GM12878 (cell line): ENCODE data around the gene AK8. TPM values are rescaled to one million over a fixed set of nuclear protein-coding genes. Genes with fewer than 3 reads are reported as not detected.

Experiments used
- ATAC-seq: fragments of 200-7000 bp; cut with Tn5 transposase; 3 replicates; pipeline ENCODE4 v1.9.1; 2020; ENCODE audit warnings: mild to moderate bottlenecking, moderate library complexity
- BruUV-seq: library from RNA; stranded (reverse); fragments of 400-500 nt; replicated peaks from 2 replicates; lab custom pipeline; 2021; lab: Mats Ljungman, UMichigan
- CTCF ChIA-PET: fragments of 300-600 bp; sonication (Branson Sonifier 250); formaldehyde crosslinking; extraction: SDS; loops from one replicate; lab custom pipeline; 2021; ENCODE audit warnings: inconsistent platforms; lab: Yijun Ruan, JAX
- POLR2A ChIA-PET: fragments of 350-600 bp; formaldehyde crosslinking; extraction: SDS; loops from one replicate; lab custom pipeline; 2021; ENCODE audit warnings: inconsistent platforms; lab: Charles Lee
- RAD21 ChIA-PET: fragments of 300-600 bp; sonication (Branson Sonifier 250); formaldehyde crosslinking; loops from one replicate; lab custom pipeline; 2023; ENCODE audit warnings: antibody characterized with exemption; ENCODE audit not compliant: unreplicated experiment; lab: Charles Lee
- SMC1A ChIA-PET: fragments of 300-600 bp; sonication (Branson Sonifier 250); formaldehyde crosslinking; loops from one replicate; lab custom pipeline; 2023; ENCODE audit not compliant: unreplicated experiment, uncharacterized antibody; lab: Charles Lee
- DNase-seq: peaks from one replicate; pipeline ENCODE4 v3.0.0-alpha.2; 2011; ENCODE audit warnings: low read depth, low spot score
- FAIRE-seq: peaks from 3 replicates; lab custom pipeline; 2011; peaks lifted over from hg19 to GRCh38; lab: Jason Lieb, UNC
- H2AFZ ChIP-seq: 2 replicates; pipeline ENCODE4 v1.6.0; 2011; ENCODE audit warnings: low read depth, low read length, control low read depth; ENCODE audit not compliant: control insufficient read depth
- H3K27ac ChIP-seq: 2 replicates; pipeline ENCODE4 v1.5.1; 2011; ENCODE audit warnings: control low read depth; ENCODE audit not compliant: control insufficient read depth, insufficient read depth
- H3K27me3 ChIP-seq, 2 experiments: replicated peaks in 1 of 2; 2 replicates each; pipeline versions ENCODE4 v1.6.0 to v1.6.1; 2011; ENCODE audit warnings: low read length in 1 of 2; ENCODE audit not compliant: control insufficient read depth in 2 of 2, insufficient read depth in 2 of 2
- H3K36me3 ChIP-seq, 2 experiments: 2 replicates each; pipeline ENCODE4 v1.5.1; 2011; ENCODE audit warnings: low read length in 1 of 2; ENCODE audit not compliant: control insufficient read depth in 2 of 2, insufficient read depth in 2 of 2
- H3K4me1 ChIP-seq: 2 replicates; pipeline ENCODE4 v1.6.1; 2011; ENCODE audit warnings: mild to moderate bottlenecking, low read length, moderate library complexity, mixed read lengths; ENCODE audit not compliant: control insufficient read depth, insufficient read depth
- H3K4me2 ChIP-seq: 2 replicates; pipeline ENCODE4 v1.6.0; 2011; ENCODE audit warnings: control low read depth; ENCODE audit not compliant: control insufficient read depth, insufficient read depth
- H3K4me3 ChIP-seq: fragments of 200-600 bp; sonication (generic); 2 replicates; pipeline ENCODE4 v1.5.1; 2016
- H3K79me2 ChIP-seq: 2 replicates; pipeline ENCODE4 v1.6.0; 2011; ENCODE audit warnings: low read length; ENCODE audit not compliant: control insufficient read depth, insufficient read depth
- H3K9ac ChIP-seq: 2 replicates; pipeline ENCODE4 v1.8.0; 2011; ENCODE audit warnings: low read length, control low read depth, mixed read lengths; ENCODE audit not compliant: control insufficient read depth, insufficient read depth
- H3K9me3 ChIP-seq: replicated peaks from 3 replicates; pipeline ENCODE4 v1.5.1; 2011; ENCODE audit warnings: mild to moderate bottlenecking, low read length; ENCODE audit not compliant: control insufficient read depth, insufficient read depth
- H4K20me1 ChIP-seq: 2 replicates; pipeline ENCODE4 v1.6.0; 2011; ENCODE audit not compliant: control insufficient read depth, insufficient read depth
- BCL11A ChIP-seq: IDR thresholded peaks from 2 replicates; pipeline ENCODE4 v1.6.1; 2011; ENCODE audit warnings: low read depth, low read length
- BRCA1 ChIP-seq: IDR thresholded peaks from 2 replicates; pipeline ENCODE4 v1.6.1; 2011; ENCODE audit warnings: low read depth, low read length, improper control_type of control experiment
- CHD2 ChIP-seq: IDR thresholded peaks from 2 replicates; pipeline ENCODE4 v1.6.1; 2011; ENCODE audit warnings: low read depth, low read length, improper control_type of control experiment, borderline replicate concordance
- E2F4 ChIP-seq: IDR thresholded peaks from 2 replicates; pipeline ENCODE4 v1.6.1; 2012; ENCODE audit warnings: low read depth, low read length, improper control_type of control experiment
- SMAD5 ChIP-seq: IDR thresholded peaks from 2 replicates; pipeline ENCODE4 v1.6.1; 2016; ENCODE audit warnings: antibody characterized with exemption, low read depth
- SMC3 ChIP-seq: IDR thresholded peaks from 2 replicates; pipeline ENCODE4 v1.6.1; 2011; ENCODE audit warnings: low read length, improper control_type of control experiment, borderline replicate concordance
- TCF12 ChIP-seq: IDR thresholded peaks from 2 replicates; pipeline ENCODE4 v1.6.1; 2011; ENCODE audit warnings: low read depth, mild to moderate bottlenecking, low read length
- WGBS: methylation state at CpG from one replicate; pipeline ENCODE4 v1.1.6; 2016; ENCODE audit warnings: low lambda C conversion rate; ENCODE audit not compliant: insufficient replicate concordance, insufficient coverage; ENCODE audit errors: missing lambda C conversion rate; 5-methylcytosine and 5-hydroxymethylcytosine counted together
- in situ Hi-C: fragments of 300-500 bp; cut with MboI; formaldehyde crosslinking; loops from 9 replicates; pipeline ENCODE4 v1.14.3; 2018; ENCODE audit warnings: mixed read lengths
- intact Hi-C: fragments of 100-400 bp; cut with micrococcal nuclease; formaldehyde crosslinking; loops from one replicate; pipeline ENCODE4 v1.14.2; 2022; ENCODE audit not compliant: unreplicated experiment
- polyA plus RNA-seq, 11 experiments: library from polyadenylated mRNA; depleted of rRNA in 4 of 11; unstranded in 6 of 11; stranded (reverse) in 5 of 11; fragments of >200 nt; fragmentation: Nextera tagmentation in 4 of 11; fragmentation: Illumina TruSeq in 1 of 11; extraction: Ambion mirVana in 4 of 11; extraction: Trizol in 1 of 11; gene quantifications; 1 replicate in 1 of 11; 2 replicates in 10 of 11; pipeline versions ENCODE4 v1.2.1 to v1.2.3, GENCODE V29; 2011 to 2016; ENCODE audit warnings: inconsistent platforms in 2 of 11, missing spikeins in 2 of 11, low read depth in 1 of 11
- total RNA-seq, 4 experiments: library from RNA; depleted of rRNA in 3 of 4; stranded (reverse); fragments of >200 nt in 3 of 4; fragmentation: Illumina TruSeq in 1 of 4; extraction: Trizol in 1 of 4; gene quantifications; 2 replicates each; pipeline versions ENCODE4 v1.2.1 to v1.2.3, GENCODE V29; 2013 to 2021
- TF ChIP-seq, protein P1 (sequence below): fragments of 450-650 bp; IDR thresholded peaks from 2 replicates; pipeline ENCODE4 v1.6.1; 2017; ENCODE audit warnings: mild to moderate bottlenecking, low read depth, inconsistent platforms; ENCODE audit not compliant: poor library complexity, severe bottlenecking
- TF ChIP-seq, protein P2 (sequence below), 3 experiments: IDR thresholded peaks in 2 of 3; conservative IDR thresholded peaks in 1 of 3; 2 replicates each; pipeline ENCODE4 v1.5.1; 2011; ENCODE audit warnings: low read depth in 3 of 3, low read length in 3 of 3, mild to moderate bottlenecking in 3 of 3, control low read depth in 2 of 3, moderate library complexity in 2 of 3, inconsistent platforms in 1 of 3, mixed read lengths in 1 of 3; ENCODE audit not compliant: control insufficient read depth in 2 of 3, insufficient read depth in 1 of 3; ENCODE audit errors: extremely low read depth in 1 of 3

The AK8 gene
- total and polyA plus RNA-seq, 10 of the 15 experiments (the other 5 are each of a cell fraction or from before 2014, with no cell fraction given), result 0.03 to 0.12 (median 0.06) TPM; not detected in 5

- TF ChIP-seq, protein P1, sequence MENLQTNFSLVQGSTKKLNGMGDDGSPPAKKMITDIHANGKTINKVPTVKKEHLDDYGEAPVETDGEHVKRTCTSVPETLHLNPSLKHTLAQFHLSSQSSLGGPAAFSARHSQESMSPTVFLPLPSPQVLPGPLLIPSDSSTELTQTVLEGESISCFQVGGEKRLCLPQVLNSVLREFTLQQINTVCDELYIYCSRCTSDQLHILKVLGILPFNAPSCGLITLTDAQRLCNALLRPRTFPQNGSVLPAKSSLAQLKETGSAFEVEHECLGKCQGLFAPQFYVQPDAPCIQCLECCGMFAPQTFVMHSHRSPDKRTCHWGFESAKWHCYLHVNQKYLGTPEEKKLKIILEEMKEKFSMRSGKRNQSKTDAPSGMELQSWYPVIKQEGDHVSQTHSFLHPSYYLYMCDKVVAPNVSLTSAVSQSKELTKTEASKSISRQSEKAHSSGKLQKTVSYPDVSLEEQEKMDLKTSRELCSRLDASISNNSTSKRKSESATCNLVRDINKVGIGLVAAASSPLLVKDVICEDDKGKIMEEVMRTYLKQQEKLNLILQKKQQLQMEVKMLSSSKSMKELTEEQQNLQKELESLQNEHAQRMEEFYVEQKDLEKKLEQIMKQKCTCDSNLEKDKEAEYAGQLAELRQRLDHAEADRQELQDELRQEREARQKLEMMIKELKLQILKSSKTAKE, result no peak
Measured at GRCh38 chr9:132855904-132856303, 22.2 kb downstream of the AK8 start (continued).

GRCh38 chr9:132854832-132855231 lies 23.3 kb downstream of the AK8 start:
- in situ Hi-C loops (no loop called here), intact Hi-C loops (no loop called here)
- Histone ChIP-seq H3K9ac (no peak overlapping the region), H4K20me1 (no peaks in the 10 kb centered on the region), H3K9me3 (no peaks in the 10 kb centered on the region), H3K4me1 (no peaks in the 10 kb centered on the region), H2AFZ (no peak overlapping the region), H3K27ac (no peak overlapping the region), H3K79me2 (no peaks in the 10 kb centered on the region), H3K27me3 (no peaks in the 10 kb centered on the region; a peak in 1 of 4 replicates), H3K36me3 (no peaks in the 10 kb centered on the region), H3K4me3 (no peak overlapping the region), H3K4me2 (no peak overlapping the region)
- DNase-seq (no peak), ATAC-seq (no peak), FAIRE-seq (no peak)
- RAD21 ChIA-PET, result no interaction called here
- CTCF ChIA-PET, result no interaction called here
- WGBS, result 6% methylated on average over 10 of the region's 10 CpGs
- no TSS peak for BruUV-seq
- SMC1A ChIA-PET, result no interaction called here
- TF ChIP-seq, protein P2, sequence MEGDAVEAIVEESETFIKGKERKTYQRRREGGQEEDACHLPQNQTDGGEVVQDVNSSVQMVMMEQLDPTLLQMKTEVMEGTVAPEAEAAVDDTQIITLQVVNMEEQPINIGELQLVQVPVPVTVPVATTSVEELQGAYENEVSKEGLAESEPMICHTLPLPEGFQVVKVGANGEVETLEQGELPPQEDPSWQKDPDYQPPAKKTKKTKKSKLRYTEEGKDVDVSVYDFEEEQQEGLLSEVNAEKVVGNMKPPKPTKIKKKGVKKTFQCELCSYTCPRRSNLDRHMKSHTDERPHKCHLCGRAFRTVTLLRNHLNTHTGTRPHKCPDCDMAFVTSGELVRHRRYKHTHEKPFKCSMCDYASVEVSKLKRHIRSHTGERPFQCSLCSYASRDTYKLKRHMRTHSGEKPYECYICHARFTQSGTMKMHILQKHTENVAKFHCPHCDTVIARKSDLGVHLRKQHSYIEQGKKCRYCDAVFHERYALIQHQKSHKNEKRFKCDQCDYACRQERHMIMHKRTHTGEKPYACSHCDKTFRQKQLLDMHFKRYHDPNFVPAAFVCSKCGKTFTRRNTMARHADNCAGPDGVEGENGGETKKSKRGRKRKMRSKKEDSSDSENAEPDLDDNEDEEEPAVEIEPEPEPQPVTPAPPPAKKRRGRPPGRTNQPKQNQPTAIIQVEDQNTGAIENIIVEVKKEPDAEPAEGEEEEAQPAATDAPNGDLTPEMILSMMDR (IDR thresholded peaks at IDR 0.05 in 2 of 3, conservative IDR thresholded peaks at IDR 0.05 in 1 of 3; ENCODE audit: control insufficient read depth in 2 of 3, extremely low read depth in 1 of 3, insufficient read depth in 1 of 3, low read depth in 3 of 3, low read length in 3 of 3), result no peak
- TF ChIP-seq SMAD5 (no peak), TCF12 (no peak), E2F4 (no peak), BCL11A (no peak), SMC3 (no peak), CHD2 (no peak), BRCA1 (no peak)
- TF ChIP-seq, protein P1, result no peak
- POLR2A ChIA-PET, result no interaction called here
